Natural killer cell (primary cell): ENCODE data around the gene CTAG2. TPM values are rescaled to one million over a fixed set of nuclear protein-coding genes. Genes with fewer than 3 reads are reported as not detected.
"Not testable (repeated sequence)": the region's sequence is repeated elsewhere in the genome, so short reads cannot be mapped to it uniquely, and the experiment has no call there.

Experiments used
- ATAC-seq, 3 donors: fragments of 150-1000 bp in 2 of 3; fragments of 200-7000 bp in 1 of 3; cut with Tn5 transposase; 1 replicate in 1 of 3; 2 replicates in 2 of 3; pipeline ENCODE4 v1.10.0; 2021; ENCODE audit warnings: mild to moderate bottlenecking in 2 of 3, moderate library complexity in 2 of 3
- DNase-seq, 2 donors: peaks; one replicate each; pipeline versions ENCODE4 v3.0.0 to v3.0.0-alpha.2; 2013 to 2021; ENCODE audit warnings: mixed read lengths in 1 of 2
- H3K27ac ChIP-seq: one replicate; pipeline ENCODE4 v1.5.1; 2013; ENCODE audit warnings: mild to moderate bottlenecking, low read length
- H3K27me3 ChIP-seq: one replicate; pipeline ENCODE4 v1.6.1; 2013; ENCODE audit warnings: low read length; ENCODE audit not compliant: control insufficient read depth, insufficient read depth
- H3K36me3 ChIP-seq: one replicate; pipeline ENCODE4 v1.6.1; 2013; ENCODE audit warnings: low read length; ENCODE audit not compliant: control insufficient read depth, insufficient read depth
- H3K4me1 ChIP-seq: one replicate; pipeline ENCODE4 v1.6.1; 2013; ENCODE audit warnings: low read length; ENCODE audit not compliant: control insufficient read depth, insufficient read depth
- H3K4me3 ChIP-seq: one replicate; pipeline ENCODE4 v1.5.1; 2013; ENCODE audit warnings: low read length
- H3K9me3 ChIP-seq: one replicate; pipeline ENCODE4 v1.6.1; 2013; ENCODE audit warnings: low read length; ENCODE audit not compliant: control insufficient read depth, insufficient read depth
- H3K27ac Mint-ChIP-seq, 2 donors: one replicate each; pipeline ENCODE4 v1.8.0; 2022; ENCODE audit warnings: mild to moderate bottlenecking in 2 of 2, mixed read lengths in 2 of 2, moderate library complexity in 1 of 2
- H3K27me3 Mint-ChIP-seq, 2 donors: one replicate each; pipeline ENCODE4 v1.8.0; 2022; ENCODE audit warnings: low read depth in 2 of 2, mixed read lengths in 2 of 2
- H3K36me3 Mint-ChIP-seq: one replicate; pipeline ENCODE4 v1.8.0; 2022; ENCODE audit warnings: mixed read lengths
- H3K4me1 Mint-ChIP-seq, 2 donors: one replicate each; pipeline ENCODE4 v1.8.0; 2022; ENCODE audit warnings: mixed read lengths in 2 of 2
- H3K4me3 Mint-ChIP-seq: one replicate; pipeline ENCODE4 v1.8.0; 2022; ENCODE audit warnings: mild to moderate bottlenecking, moderate library complexity, mixed read lengths
- H3K9me3 Mint-ChIP-seq, 2 donors: one replicate each; pipeline ENCODE4 v1.8.0; 2022; ENCODE audit warnings: mixed read lengths in 2 of 2
- WGBS: methylation state at CpG from one replicate; pipeline ENCODE4 v1.1.7; 2013; ENCODE audit warnings: missing lambda C conversion rate; ENCODE audit not compliant: insufficient coverage; 5-methylcytosine and 5-hydroxymethylcytosine counted together
- intact Hi-C: fragments of 100-400 bp; cut with micrococcal nuclease; formaldehyde crosslinking; loops from one replicate; pipeline ENCODE4 v1.14.2; 2022
- total RNA-seq, 4 donors: library from RNA; stranded (reverse); fragments of 120-200 nt in 1 of 4; gene quantifications; one replicate each; pipeline versions ENCODE4 v1.2.3 to v1.2.4, GENCODE V29; 2013 to 2022

The CTAG2 gene
- total RNA-seq, 3 donors from 2014 or later (not counting 1 experiment from before 2014, with no cell fraction given), result not detected

GRCh38 chrX:154630949-154631348 is 22.4 kb downstream of the CTAG2 start:
- H3K36me3 Mint-ChIP-seq, H3K36me3 ChIP-seq, H3K4me1 Mint-ChIP-seq, H3K27ac Mint-ChIP-seq, ATAC-seq, DNase-seq, intact Hi-C loops, H3K4me3 Mint-ChIP-seq, H3K4me3 ChIP-seq, H3K27me3 ChIP-seq, H3K9me3 ChIP-seq, H3K27ac ChIP-seq, H3K9me3 Mint-ChIP-seq, H3K4me1 ChIP-seq, H3K27me3 Mint-ChIP-seq: not testable (repeated sequence)
- WGBS, result no CpG with 5 or more reads among the region's 11 CpGs

GRCh38 chrX:154628960-154629359 is 24.4 kb downstream of the CTAG2 start:
- no CpG with 5 or more reads among the region's 5 CpGs for WGBS
- H3K27me3 ChIP-seq, H3K36me3 Mint-ChIP-seq, H3K9me3 ChIP-seq, H3K4me3 ChIP-seq, H3K9me3 Mint-ChIP-seq, H3K27ac ChIP-seq, intact Hi-C loops, H3K4me1 ChIP-seq, H3K27ac Mint-ChIP-seq, H3K4me1 Mint-ChIP-seq, H3K4me3 Mint-ChIP-seq, H3K27me3 Mint-ChIP-seq, DNase-seq, H3K36me3 ChIP-seq: not testable (repeated sequence)
- peak; percentile 61 to 84 (median 75) for ATAC-seq

GRCh38 chrX:154620767-154621414 is 32.5 kb downstream of the CTAG2 start:
- H3K9me3 ChIP-seq, H3K4me3 ChIP-seq, intact Hi-C loops, H3K36me3 Mint-ChIP-seq, H3K36me3 ChIP-seq, DNase-seq, H3K27ac Mint-ChIP-seq, H3K27me3 ChIP-seq, H3K27ac ChIP-seq, H3K9me3 Mint-ChIP-seq, H3K4me3 Mint-ChIP-seq, H3K27me3 Mint-ChIP-seq, H3K4me1 Mint-ChIP-seq, H3K4me1 ChIP-seq: not testable (repeated sequence)
- no CpG with 5 or more reads among the region's 11 CpGs for WGBS
- peak in 2 of 3 donors; percentile 42 to 44 for ATAC-seq

- H3K9me3 ChIP-seq, DNase-seq, H3K36me3 Mint-ChIP-seq, H3K27me3 Mint-ChIP-seq, H3K4me3 ChIP-seq, H3K4me3 Mint-ChIP-seq, ATAC-seq, H3K27ac ChIP-seq, H3K4me1 ChIP-seq, H3K4me1 Mint-ChIP-seq, H3K9me3 Mint-ChIP-seq, H3K27me3 ChIP-seq, intact Hi-C loops, H3K27ac Mint-ChIP-seq, H3K36me3 ChIP-seq: not testable (repeated sequence)
- no CpG with 5 or more reads among the region's 28 CpGs for WGBS
These were observed 34.2 kb downstream of the CTAG2 start, which contains the start of gene CTAG1B for GRCh38 chrX:154619182-154619581. CTAG1B (minus strand) TSS chrX:154619282; CDS start chrX:154619218, 64 bp downstream.

GRCh38 chrX:154613586-154613985 is 39.8 kb downstream of the CTAG2 start:
- ATAC-seq, result peak in 2 of 3 donors; percentile 34 to 52
- H3K27me3 ChIP-seq, intact Hi-C loops, H3K36me3 Mint-ChIP-seq, H3K4me3 ChIP-seq, H3K4me1 Mint-ChIP-seq, DNase-seq, H3K36me3 ChIP-seq, H3K27ac Mint-ChIP-seq, H3K4me3 Mint-ChIP-seq, H3K9me3 Mint-ChIP-seq, H3K9me3 ChIP-seq, H3K27ac ChIP-seq, H3K4me1 ChIP-seq, H3K27me3 Mint-ChIP-seq: not testable (repeated sequence)
- no CpG with 5 or more reads among the region's 12 CpGs for WGBS

- H3K36me3 Mint-ChIP-seq, H3K27ac ChIP-seq, H3K27me3 ChIP-seq, H3K27me3 Mint-ChIP-seq, ATAC-seq, H3K36me3 ChIP-seq, intact Hi-C loops, H3K4me3 Mint-ChIP-seq, DNase-seq, H3K4me1 Mint-ChIP-seq, H3K27ac Mint-ChIP-seq, H3K9me3 Mint-ChIP-seq, H3K4me1 ChIP-seq, H3K4me3 ChIP-seq, H3K9me3 ChIP-seq: not testable (repeated sequence)
- WGBS, result 88% methylated on average over 3 of the region's 12 CpGs
These were observed 42.2 kb downstream of the CTAG2 start for GRCh38 chrX:154611146-154611545.

GRCh38 chrX:154608823-154609222 is 44.6 kb downstream of the CTAG2 start:
- H3K9me3 ChIP-seq, H3K36me3 Mint-ChIP-seq: not testable (repeated sequence)

GRCh38 chrX:154607976-154608375 is 45.4 kb downstream of the CTAG2 start:
- intact Hi-C loops, H3K36me3 Mint-ChIP-seq, H3K4me1 ChIP-seq, H3K36me3 ChIP-seq, ATAC-seq, H3K27ac Mint-ChIP-seq, H3K9me3 Mint-ChIP-seq, H3K27me3 ChIP-seq, H3K4me3 Mint-ChIP-seq, H3K4me1 Mint-ChIP-seq, H3K27me3 Mint-ChIP-seq, H3K9me3 ChIP-seq, H3K4me3 ChIP-seq, DNase-seq, H3K27ac ChIP-seq: not testable (repeated sequence)
- 98% methylated on average over 8 of the region's 11 CpGs for WGBS

More at GRCh38 chrX:154608823-154609222, 44.6 kb downstream of the CTAG2 start:
- H3K4me1 Mint-ChIP-seq, H3K36me3 ChIP-seq, DNase-seq, H3K27ac Mint-ChIP-seq, H3K4me3 ChIP-seq, H3K4me3 Mint-ChIP-seq, H3K27me3 ChIP-seq, H3K4me1 ChIP-seq, H3K27me3 Mint-ChIP-seq, H3K9me3 Mint-ChIP-seq, H3K27ac ChIP-seq, intact Hi-C loops, ATAC-seq: not testable (repeated sequence)
- 87% methylated on average over 8 of the region's 12 CpGs for WGBS
